Measurements from ENCODE around the gene SNAP25.

Gene SNAP25

GRCh38 chr20:10201321-10201870 is 17.2 kb upstream of the SNAP25 start:
- Histone ChIP-seq H3F3A (ENCODE audit: insufficient read depth, low read length) (no peaks in the 10 kb centered on the region), H3K4me3 (ENCODE audit: low read length) (no peak overlapping the region), H3K4me2 (ENCODE audit: low read depth, low read length) (no peak overlapping the region), H3K4me1 (ENCODE audit: low read length) (peaks cover 5% of the 10 kb centered on the region; the same call in 1 of the 2 replicates), H3K79me2 (ENCODE audit: low read length) (no peaks in the 10 kb centered on the region), H3K36me3 (replicated peaks; ENCODE audit: insufficient read depth, low read length) (no peaks in the 10 kb centered on the region), H4K20me1 (ENCODE audit: insufficient read depth, low read length) (no peaks in the 10 kb centered on the region), H3K9me3 (replicated peaks; ENCODE audit: insufficient read depth, low read length) (no peaks in the 10 kb centered on the region), H3K27ac (ENCODE audit: low read length) (no peak overlapping the region), H3K9ac (ENCODE audit: low read length) (no peak overlapping the region), H2AFZ (ENCODE audit: low read length) (no peak overlapping the region), H3K27me3 (replicated peaks; ENCODE audit: insufficient read depth, low read length) (no peaks in the 10 kb centered on the region), H3K9me2 (replicated peaks; ENCODE audit: insufficient read depth, low read length) (no peaks in the 10 kb centered on the region)
- TF ChIP-seq CTCF (IDR thresholded peaks at IDR 0.05; ENCODE audit: low read length) (no peak), EZH2 (optimal IDR thresholded peaks at IDR 0.05; ENCODE audit: low read depth, low read length) (no peak), EZH2phosphoT487 (IDR thresholded peaks at IDR 0.05; ENCODE audit: low read length) (no peak)
- DNase-seq, result no peak

- Histone ChIP-seq H3K9me3 (replicated peaks; ENCODE audit: insufficient read depth, low read length) (no peaks in the 10 kb centered on the region), H2AFZ (ENCODE audit: low read length) (no peak overlapping the region), H3K4me2 (ENCODE audit: low read depth, low read length) (no peak overlapping the region), H3K9ac (ENCODE audit: low read length) (no peak overlapping the region), H3K79me2 (ENCODE audit: low read length) (no peaks in the 10 kb centered on the region), H3K4me1 (ENCODE audit: low read length) (no peaks in the 10 kb centered on the region), H3K36me3 (replicated peaks; ENCODE audit: insufficient read depth, low read length) (no peaks in the 10 kb centered on the region), H3F3A (ENCODE audit: insufficient read depth, low read length) (no peaks in the 10 kb centered on the region), H3K27me3 (replicated peaks; ENCODE audit: insufficient read depth, low read length) (no peaks in the 10 kb centered on the region), H4K20me1 (ENCODE audit: insufficient read depth, low read length) (no peaks in the 10 kb centered on the region), H3K27ac (ENCODE audit: low read length) (no peak overlapping the region), H3K9me2 (replicated peaks; ENCODE audit: insufficient read depth, low read length) (no peaks in the 10 kb centered on the region), H3K4me3 (ENCODE audit: low read length) (no peak overlapping the region)
- no peak for DNase-seq
- TF ChIP-seq EZH2 (optimal IDR thresholded peaks at IDR 0.05; ENCODE audit: low read depth, low read length) (no peak), CTCF (IDR thresholded peaks at IDR 0.05; ENCODE audit: low read length) (no peak), EZH2phosphoT487 (IDR thresholded peaks at IDR 0.05; ENCODE audit: low read length) (no peak)
Observed at GRCh38 chr20:10209091-10209490, 9.5 kb upstream of the SNAP25 start.

GRCh38 chr20:10213526-10213925 is 5.1 kb upstream of the SNAP25 start:
- Histone ChIP-seq H3K9me2 (replicated peaks; ENCODE audit: insufficient read depth, low read length) (no peaks in the 10 kb centered on the region), H3K9me3 (replicated peaks; ENCODE audit: insufficient read depth, low read length) (no peaks in the 10 kb centered on the region), H3K4me2 (ENCODE audit: low read depth, low read length) (no peak overlapping the region), H3K27ac (ENCODE audit: low read length) (no peak overlapping the region), H3K36me3 (replicated peaks; ENCODE audit: insufficient read depth, low read length) (no peaks in the 10 kb centered on the region), H3K79me2 (ENCODE audit: low read length) (no peaks in the 10 kb centered on the region), H3F3A (ENCODE audit: insufficient read depth, low read length) (no peaks in the 10 kb centered on the region), H3K4me1 (ENCODE audit: low read length) (no peaks in the 10 kb centered on the region), H4K20me1 (ENCODE audit: insufficient read depth, low read length) (no peaks in the 10 kb centered on the region), H3K9ac (ENCODE audit: low read length) (no peak overlapping the region), H3K4me3 (ENCODE audit: low read length) (no peak overlapping the region), H2AFZ (ENCODE audit: low read length) (no peak overlapping the region), H3K27me3 (replicated peaks; ENCODE audit: insufficient read depth, low read length) (no peaks in the 10 kb centered on the region)
- no peak for DNase-seq
- no peak for TF ChIP-seq EZH2phosphoT487 (IDR thresholded peaks at IDR 0.05; ENCODE audit: low read length)
- no peak for TF ChIP-seq EZH2 (optimal IDR thresholded peaks at IDR 0.05; ENCODE audit: low read depth, low read length)
- no peak for TF ChIP-seq CTCF (IDR thresholded peaks at IDR 0.05; ENCODE audit: low read length)
